H9 (cell line): ENCODE results near the gene B3GNT7. TPM values are rescaled to one million over a fixed set of nuclear protein-coding genes. Genes with fewer than 3 reads are reported as not detected.

Experiments
- DNase-seq: peaks from one replicate; pipeline ENCODE4 v3.0.0-alpha.2; 2017
- H2AFZ ChIP-seq: one replicate; pipeline ENCODE4 v1.6.1; 2013; ENCODE audit warnings: mild to moderate bottlenecking, low read length, control low read depth, moderate library complexity
- H2AK5ac ChIP-seq: 2 replicates; pipeline ENCODE4 v1.6.1; 2013; ENCODE audit warnings: low read length, control low read depth, mixed read lengths; ENCODE audit not compliant: insufficient read length
- H2BK120ac ChIP-seq: one replicate; pipeline ENCODE4 v1.6.1; 2013; ENCODE audit warnings: low read depth, mild to moderate bottlenecking, low read length, control low read depth, inconsistent platforms; ENCODE audit not compliant: poor library complexity, severe bottlenecking
- H2BK12ac ChIP-seq: 2 replicates; pipeline ENCODE4 v1.6.1; 2013; ENCODE audit warnings: low read length, control low read depth, mixed read lengths, low read depth; ENCODE audit not compliant: insufficient read length
- H2BK15ac ChIP-seq: 2 replicates; pipeline ENCODE4 v1.6.1; 2013; ENCODE audit warnings: low read depth, low read length, control low read depth
- H2BK20ac ChIP-seq: one replicate; pipeline ENCODE4 v1.6.1; 2013; ENCODE audit warnings: low read depth, mild to moderate bottlenecking, low read length, control low read depth, inconsistent platforms; ENCODE audit not compliant: poor library complexity, severe bottlenecking
- H2BK5ac ChIP-seq: 2 replicates; pipeline ENCODE4 v1.6.1; 2013; ENCODE audit warnings: low read length, control low read depth, mixed read lengths; ENCODE audit not compliant: insufficient read length
- H3K14ac ChIP-seq: 2 replicates; pipeline ENCODE4 v1.6.1; 2013; ENCODE audit warnings: low read length, control low read depth; ENCODE audit not compliant: insufficient read depth
- H3K18ac ChIP-seq: 2 replicates; pipeline ENCODE4 v1.6.1; 2013; ENCODE audit warnings: low read depth, mild to moderate bottlenecking, mixed read lengths, low read length, control low read depth; ENCODE audit not compliant: insufficient read length
- H3K23ac ChIP-seq: 2 replicates; pipeline ENCODE4 v1.6.1; 2013; ENCODE audit warnings: low read length, control low read depth, mixed read lengths, low read depth; ENCODE audit not compliant: insufficient read length
- H3K23me2 ChIP-seq: 2 replicates; pipeline ENCODE4 v1.6.1; 2013; ENCODE audit warnings: low read depth, mild to moderate bottlenecking, mixed read lengths, low read length, control low read depth; ENCODE audit not compliant: insufficient read length, poor library complexity, severe bottlenecking
- H3K27ac ChIP-seq: 2 replicates; pipeline ENCODE4 v1.5.1; 2013; ENCODE audit warnings: low read length, control low read depth, mixed read lengths, low read depth; ENCODE audit not compliant: insufficient read length
- H3K27me3 ChIP-seq: 2 replicates; pipeline ENCODE4 v1.6.1; 2013; ENCODE audit warnings: low read length, control low read depth, inconsistent platforms; ENCODE audit not compliant: insufficient read depth
- H3K4ac ChIP-seq: 2 replicates; pipeline ENCODE4 v1.6.1; 2013; ENCODE audit warnings: low read depth, mild to moderate bottlenecking, control low read depth, inconsistent platforms, low read length, moderate library complexity
- H3K4me1 ChIP-seq: 2 replicates; pipeline ENCODE4 v1.6.1; 2013; ENCODE audit warnings: low read length, control low read depth, inconsistent platforms; ENCODE audit not compliant: insufficient read depth
- H3K4me2 ChIP-seq: 2 replicates; pipeline ENCODE4 v1.6.1; 2013; ENCODE audit warnings: low read length, control low read depth, mixed read lengths; ENCODE audit not compliant: insufficient read length, insufficient read depth
- H3K56ac ChIP-seq: 2 replicates; pipeline ENCODE4 v1.6.1; 2013; ENCODE audit warnings: low read depth, mild to moderate bottlenecking, mixed read lengths, low read length, control low read depth; ENCODE audit not compliant: insufficient read length
- H3K79me1 ChIP-seq: 2 replicates; pipeline ENCODE4 v1.6.1; 2013; ENCODE audit warnings: low read depth, mild to moderate bottlenecking, moderate library complexity, low read length, control low read depth, inconsistent platforms; ENCODE audit not compliant: insufficient read depth, poor library complexity, severe bottlenecking
- H3K79me2 ChIP-seq: 2 replicates; pipeline ENCODE4 v1.6.1; 2013; ENCODE audit warnings: low read length, control low read depth, inconsistent platforms; ENCODE audit not compliant: insufficient read depth
- H3K9ac ChIP-seq: 2 replicates; pipeline ENCODE4 v1.6.1; 2013; ENCODE audit warnings: low read length, control low read depth, mixed read lengths; ENCODE audit not compliant: insufficient read length; ENCODE audit errors: extremely low read depth
- H3K9me3 ChIP-seq: one replicate; pipeline ENCODE4 v1.6.1; 2013; ENCODE audit warnings: low read depth, low read length, inconsistent platforms; ENCODE audit not compliant: control insufficient read depth
- H3T11ph ChIP-seq: one replicate; pipeline ENCODE4 v1.6.1; 2013; ENCODE audit warnings: mild to moderate bottlenecking, low read length, control low read depth, inconsistent platforms
- H4K20me1 ChIP-seq: one replicate; pipeline ENCODE4 v1.6.1; 2013; ENCODE audit not compliant: control insufficient read depth, insufficient read length, insufficient read depth
- H4K5ac ChIP-seq: 2 replicates; pipeline ENCODE4 v1.6.1; 2013; ENCODE audit warnings: low read depth, mild to moderate bottlenecking, mixed read lengths, low read length, control low read depth; ENCODE audit not compliant: insufficient read length
- H4K8ac ChIP-seq: replicated peaks from 2 replicates; pipeline ENCODE4 v1.6.1; 2013; ENCODE audit warnings: low read length, control low read depth, mixed read lengths, low read depth; ENCODE audit not compliant: insufficient read length
- H4K91ac ChIP-seq: 2 replicates; pipeline ENCODE4 v1.6.1; 2013; ENCODE audit warnings: low read depth, mild to moderate bottlenecking, moderate library complexity, mixed read lengths, low read length, control low read depth; ENCODE audit not compliant: insufficient read length
- H3K27ac Mint-ChIP-seq, 3 experiments: 2 replicates in 2 of 3; 3 replicates in 1 of 3; pipeline ENCODE4 v1.8.0; 2020 to 2021; ENCODE audit warnings: mixed read lengths in 3 of 3, mild to moderate bottlenecking in 1 of 3, moderate library complexity in 1 of 3
- H3K27me3 Mint-ChIP-seq: 2 replicates; pipeline ENCODE4 v1.8.0; 2021; ENCODE audit warnings: low read depth, mild to moderate bottlenecking, moderate library complexity, mixed read lengths
- H3K36me3 Mint-ChIP-seq, 3 experiments: 2 replicates in 2 of 3; 3 replicates in 1 of 3; pipeline ENCODE4 v1.8.0; 2020 to 2021; ENCODE audit warnings: low read depth in 3 of 3, mixed read lengths in 3 of 3; ENCODE audit not compliant: insufficient read depth in 1 of 3
- H3K4me1 Mint-ChIP-seq, 2 experiments: 2 replicates each; pipeline ENCODE4 v1.8.0; 2020; ENCODE audit warnings: mixed read lengths in 2 of 2
- H3K4me3 Mint-ChIP-seq, 2 experiments: 2 replicates in 1 of 2; 3 replicates in 1 of 2; pipeline ENCODE4 v1.8.0; 2020 to 2021; ENCODE audit warnings: mild to moderate bottlenecking in 2 of 2, mixed read lengths in 2 of 2, moderate library complexity in 1 of 2
- H3K9me3 Mint-ChIP-seq, 2 experiments: 2 replicates in 1 of 2; 3 replicates in 1 of 2; pipeline ENCODE4 v1.8.0; 2020; ENCODE audit warnings: mild to moderate bottlenecking in 2 of 2, mixed read lengths in 2 of 2, moderate library complexity in 1 of 2
- CTCF ChIP-seq: fragments of 200-600 bp; sonication (generic); conservative IDR thresholded peaks from 3 replicates; pipeline ENCODE4 v1.8.0; 2021; ENCODE audit warnings: antibody characterized with exemption, mild to moderate bottlenecking
- WGBS: extraction: QIAGEN DNeasy Blood & Tissue Kit; methylation state at CpG from one replicate; pipeline ENCODE4 v1.1.7; 2013; ENCODE audit warnings: missing lambda C conversion rate, low lambda C conversion rate, mixed read lengths; ENCODE audit not compliant: insufficient read length; ENCODE audit errors: extremely low coverage; 5-methylcytosine and 5-hydroxymethylcytosine counted together
- total RNA-seq: library from RNA; stranded (reverse); gene quantifications from 2 replicates; pipeline ENCODE4 v1.2.1, GENCODE V29; 2021

The B3GNT7 gene
- total RNA-seq, 1 experiment from 2014 or later, result 42.2 TPM

- H3K9ac ChIP-seq, result no peak overlapping the region
- H3K27ac Mint-ChIP-seq, result no peak overlapping the region
These were observed 7.4 kb upstream of the B3GNT7 start for GRCh38 chr2:231387904-231388724.

More at GRCh38 chr2:231387904-231388724, 7.4 kb upstream of the B3GNT7 start:
- no peak for DNase-seq
- Histone ChIP-seq H2BK20ac (no peak overlapping the region), H3K18ac (no peak overlapping the region), H2AFZ (no peak overlapping the region), H3T11ph (no peak overlapping the region), H2BK15ac (no peak overlapping the region), H3K79me1 (no peaks in the 10 kb centered on the region), H3K23me2 (no peaks in the 10 kb centered on the region), H3K4me2 (no peak overlapping the region), H3K56ac (no peak overlapping the region), H3K4ac (no peak overlapping the region), H4K20me1 (no peaks in the 10 kb centered on the region), H3K27me3 (no peaks in the 10 kb centered on the region), H3K14ac (no peak overlapping the region), H4K5ac (no peak overlapping the region), H2BK5ac (no peak overlapping the region), H2AK5ac (no peak overlapping the region), H3K9me3 (no peaks in the 10 kb centered on the region), H2BK120ac (no peak overlapping the region), H3K4me1 (no peaks in the 10 kb centered on the region; the same call in 1 of the 2 replicates), H2BK12ac (no peak overlapping the region), H4K8ac (no peak overlapping the region), H3K27ac (no peak overlapping the region), H4K91ac (no peak overlapping the region), H3K79me2 (no peaks in the 10 kb centered on the region), H3K23ac (no peak overlapping the region)
- peaks cover 8 to 11% of the 10 kb centered on the region in 2 experiments for H3K9me3 Mint-ChIP-seq
- peaks cover 23 to 29% of the 10 kb centered on the region in 2 experiments for H3K4me1 Mint-ChIP-seq
- TF ChIP-seq CTCF, result no peak
- WGBS, result no CpG with 5 or more reads among the region's 26 CpGs
- H3K36me3 Mint-ChIP-seq, result peaks cover 7 to 12% (median 7%) of the 10 kb centered on the region in 3 experiments
- no peak overlapping the region; a peak in 1 of 5 replicates for H3K4me3 Mint-ChIP-seq
- peaks cover 5% of the 10 kb centered on the region for H3K27me3 Mint-ChIP-seq
